Frontal cortex (tissue), 4 donors: ENCODE measurements around the gene BANK1. TPM values are rescaled to one million over a fixed set of nuclear protein-coding genes. Genes with fewer than 3 reads are reported as not detected.
A peak's percentile ranks its signal among the peaks of the same experiment; 100 is the strongest.

Experiments used
- DNase-seq, 2 donors: peaks; one replicate each; pipeline ENCODE4 v3.0.0; 2012; ENCODE audit warnings: low spot score in 2 of 2
- FAIRE-seq: peaks from 2 replicates; lab custom pipeline; 2012; peaks lifted over from hg19 to GRCh38; lab: Jason Lieb, UNC
- total RNA-seq: library from RNA; depleted of rRNA; stranded (reverse); fragments of >200 nt; gene quantifications from one replicate; pipeline ENCODE4 v1.2.3, GENCODE V29; 2014
- donor health status: control.
- donor health status: control.
- donor health status: control.

BANK1 gene
- total RNA-seq, 1 donor from 2014 or later: under 0.01 TPM

- DNase-seq (no peak), FAIRE-seq (no peak)
These were observed 16.4 kb downstream of the BANK1 start for GRCh38 chr4:101806914-101807313.

- FAIRE-seq (no peak), DNase-seq (no peak)
These were observed 16.8 kb downstream of the BANK1 start for GRCh38 chr4:101807351-101807750.

- DNase-seq: no peak
- no peak for FAIRE-seq
These were observed 23.1 kb downstream of the BANK1 start for GRCh38 chr4:101813604-101814003.

DNA sequence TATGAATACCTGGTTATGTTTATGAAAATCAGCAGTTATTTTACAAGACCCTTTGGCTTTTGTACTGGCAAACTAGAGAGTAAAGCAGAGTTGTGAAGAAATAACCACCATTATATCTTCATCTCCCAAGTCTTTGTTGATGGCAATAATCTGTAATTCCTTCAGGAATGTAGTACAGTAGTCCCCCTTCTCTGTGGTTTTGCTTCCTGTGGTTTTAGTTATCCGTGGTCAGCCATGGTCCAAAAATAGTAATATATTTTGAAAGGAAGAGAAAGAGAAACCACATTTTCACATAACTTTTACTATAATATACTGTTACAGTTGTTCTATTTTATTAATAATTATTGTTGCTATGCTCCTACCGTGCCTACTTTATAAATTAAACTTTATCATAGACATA is 27.8 kb downstream of the BANK1 start:
- DNase-seq (no peak), FAIRE-seq (no peak)

DNA sequence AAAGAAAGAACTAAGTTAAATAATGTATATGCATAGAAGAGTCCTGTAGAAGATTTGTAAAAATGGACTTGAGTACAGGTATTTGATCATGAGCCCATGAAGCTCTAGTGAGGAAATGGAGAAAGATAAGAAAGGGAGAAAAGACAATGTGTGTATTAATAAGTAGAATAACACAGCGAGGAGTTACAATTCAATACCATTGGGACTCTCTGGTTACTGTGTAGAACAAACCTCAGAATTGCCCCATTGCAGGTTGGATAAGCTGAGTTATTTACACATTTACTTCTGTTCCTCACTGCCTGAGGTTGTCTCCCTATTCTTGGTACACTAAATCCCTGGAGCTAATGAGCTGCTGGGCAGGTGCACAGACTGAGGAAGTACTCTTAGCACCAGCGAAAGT is 33.3 kb downstream of the BANK1 start:
- FAIRE-seq (no peak), DNase-seq (no peak)

GRCh38 chr4:101824500-101824899 is 34.0 kb downstream of the BANK1 start:
- DNase-seq (no peak), FAIRE-seq (no peak)

- DNase-seq (no peak), FAIRE-seq (no peak)
These were observed 35.4 kb downstream of the BANK1 start for GRCh38 chr4:101825953-101826352.

DNA sequence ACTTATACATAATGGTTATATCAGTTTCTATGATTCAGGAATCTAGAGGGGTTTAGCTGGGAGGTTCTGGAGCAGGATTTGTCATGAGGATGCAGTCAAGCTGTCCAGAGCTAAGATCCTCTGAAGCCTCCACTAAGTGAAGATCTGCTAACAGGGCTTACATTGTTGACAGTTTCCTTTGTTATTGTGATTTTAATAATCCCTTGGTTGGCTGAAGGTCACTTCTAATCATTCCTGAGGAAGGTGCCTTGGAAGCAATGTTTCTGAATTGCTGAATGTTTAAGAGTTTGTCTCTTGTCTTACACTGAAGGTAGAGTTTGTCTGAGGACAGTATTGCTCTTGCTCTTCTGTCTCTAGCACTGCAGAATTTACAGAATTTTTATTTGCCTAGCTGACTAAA is 41.3 kb downstream of the BANK1 start:
- FAIRE-seq: no peak
- DNase-seq: no peak

GRCh38 chr4:101833480-101833879 is 43.0 kb downstream of the BANK1 start:
- FAIRE-seq (no peak), DNase-seq (no peak)

DNA sequence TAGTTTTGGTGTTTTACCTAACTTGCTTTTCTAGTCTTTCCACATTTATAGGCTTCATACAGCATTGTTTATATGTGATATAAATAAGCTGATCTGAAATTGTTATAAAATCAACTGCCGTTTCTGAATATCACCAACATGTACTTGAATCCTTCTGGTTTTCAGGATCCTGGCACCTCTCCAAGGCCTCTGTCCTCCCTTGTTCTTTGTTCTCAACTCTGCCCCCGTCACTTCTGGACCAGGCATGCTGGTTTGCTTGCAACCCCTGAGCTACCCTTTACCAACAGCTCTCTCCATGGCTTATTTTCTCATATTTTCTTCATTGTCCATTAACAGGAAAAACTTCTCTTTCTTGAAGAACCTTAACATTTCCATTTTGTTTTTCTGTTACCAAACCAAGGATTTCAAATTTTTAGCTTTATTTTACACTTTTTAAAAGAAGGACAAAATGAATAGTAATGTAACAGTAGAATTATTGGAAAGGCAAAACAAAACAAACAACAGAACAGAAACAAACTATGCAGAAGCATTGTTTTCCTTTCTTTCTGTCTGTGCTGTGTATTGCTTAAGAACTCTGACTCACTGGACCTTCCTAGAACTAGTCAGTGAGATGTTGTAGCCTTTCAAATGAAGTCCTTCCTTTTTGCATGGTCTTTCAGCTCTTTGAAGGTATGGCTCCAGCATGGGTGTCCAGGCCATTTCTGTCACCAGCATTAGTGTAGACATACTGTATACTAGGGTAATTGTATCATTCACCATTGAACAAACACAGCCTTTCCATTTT is 44.8 kb downstream of the BANK1 start:
- FAIRE-seq: no peak
- peak in 1 of 2 donors; percentile 4 for DNase-seq

GRCh38 chr4:101843054-101843453 is 52.5 kb downstream of the BANK1 start:
- FAIRE-seq (no peak), DNase-seq (no peak)

GRCh38 chr4:101846550-101846949 is 56.0 kb downstream of the BANK1 start:
- FAIRE-seq: no peak

DNA sequence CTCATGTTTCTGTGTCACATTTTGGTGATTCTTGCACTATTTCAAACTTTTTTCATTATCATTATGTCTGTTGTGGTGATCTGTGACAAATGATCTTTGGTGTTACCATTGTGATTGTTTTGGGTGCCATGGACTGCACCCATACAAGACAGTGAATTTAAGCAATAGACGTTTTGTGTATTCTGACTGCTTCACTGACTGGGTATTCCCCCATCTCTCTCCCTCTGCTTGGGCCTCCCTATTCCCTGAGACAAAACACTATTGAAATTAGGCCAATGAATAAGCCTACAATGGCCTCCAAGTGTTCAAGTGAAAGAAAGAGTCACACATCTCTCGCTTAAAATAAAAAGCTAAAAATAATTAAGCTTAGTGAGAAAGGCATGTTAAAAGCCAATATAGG is 60.2 kb downstream of the BANK1 start:
- DNase-seq (no peak), FAIRE-seq (no peak)

More at GRCh38 chr4:101846550-101846949, 56.0 kb downstream of the BANK1 start:
- no peak for DNase-seq

DNA sequence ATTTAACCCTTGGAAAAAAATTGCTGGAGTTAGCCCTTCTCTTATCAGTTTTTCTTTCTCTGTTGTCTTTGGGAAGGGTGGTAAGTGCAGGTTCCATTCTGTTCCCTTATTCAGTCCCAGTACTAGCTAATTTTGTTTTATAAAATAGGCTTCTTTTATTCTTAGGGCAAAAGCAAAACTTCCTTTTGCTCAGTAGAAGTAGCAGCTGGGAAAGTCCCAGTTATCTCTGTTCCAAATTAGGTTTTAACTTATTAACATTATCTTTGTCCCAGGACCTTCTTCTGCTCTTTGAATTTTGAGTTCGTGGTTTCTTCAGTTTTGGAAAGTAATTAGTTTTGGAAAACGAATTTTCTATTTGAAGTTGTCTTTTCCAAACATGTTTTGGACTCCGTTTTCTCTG is 61.1 kb downstream of the BANK1 start:
- DNase-seq: no peak
- no peak for FAIRE-seq

- DNase-seq (no peak), FAIRE-seq (no peak)
These were observed 62.5 kb downstream of the BANK1 start for GRCh38 chr4:101853028-101853427.

- DNase-seq (no peak), FAIRE-seq (no peak)
These were observed 63.2 kb downstream of the BANK1 start for GRCh38 chr4:101853691-101854090.

DNA sequence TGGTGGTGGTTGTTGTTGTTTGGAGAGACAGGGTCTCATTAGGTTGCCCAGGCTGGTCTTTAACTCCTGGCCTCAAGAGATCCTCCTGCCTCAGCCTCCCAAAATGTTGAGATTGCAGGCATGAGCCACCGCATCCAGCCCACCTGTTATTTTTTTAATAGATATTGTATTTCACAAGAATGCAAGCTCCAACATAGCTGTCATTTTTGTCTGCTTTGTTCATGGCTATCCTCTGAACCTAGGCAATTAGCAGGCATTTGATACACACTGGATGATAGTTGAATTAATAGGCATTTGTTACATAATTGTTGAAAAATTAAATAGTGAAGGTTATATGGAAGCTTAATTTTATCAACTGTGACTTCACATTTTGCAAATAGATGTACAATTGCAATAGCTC is 64.7 kb downstream of the BANK1 start:
- no peak for FAIRE-seq
- no peak for DNase-seq

DNA sequence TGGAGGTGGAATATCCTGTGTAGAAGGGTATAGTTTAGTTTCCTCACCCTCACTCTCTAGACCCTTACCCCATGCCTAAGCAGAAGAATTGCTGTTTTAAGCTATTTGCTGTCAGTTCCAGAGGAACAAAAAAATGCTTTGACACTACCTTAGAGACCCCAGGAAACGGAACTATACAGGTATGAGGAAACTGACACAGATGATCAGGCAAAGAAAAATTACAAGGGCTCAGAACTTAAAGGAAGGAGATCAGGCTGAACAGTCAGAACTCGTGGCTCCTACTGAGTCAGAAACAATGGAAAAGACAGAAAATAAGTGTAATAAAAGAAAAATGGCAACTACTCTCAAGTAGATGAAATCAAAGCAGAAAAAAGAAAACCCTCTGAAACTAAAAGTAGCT is 65.6 kb downstream of the BANK1 start:
- DNase-seq (no peak), FAIRE-seq (no peak)

- DNase-seq (no peak), FAIRE-seq (no peak)
These were observed 66.6 kb downstream of the BANK1 start for GRCh38 chr4:101857176-101857575.

- DNase-seq (no peak), FAIRE-seq (no peak)
These were observed 68.1 kb downstream of the BANK1 start for GRCh38 chr4:101858641-101859040.

- FAIRE-seq: no peak
- DNase-seq: no peak
These were observed 72.1 kb downstream of the BANK1 start for GRCh38 chr4:101862595-101862994.

DNA sequence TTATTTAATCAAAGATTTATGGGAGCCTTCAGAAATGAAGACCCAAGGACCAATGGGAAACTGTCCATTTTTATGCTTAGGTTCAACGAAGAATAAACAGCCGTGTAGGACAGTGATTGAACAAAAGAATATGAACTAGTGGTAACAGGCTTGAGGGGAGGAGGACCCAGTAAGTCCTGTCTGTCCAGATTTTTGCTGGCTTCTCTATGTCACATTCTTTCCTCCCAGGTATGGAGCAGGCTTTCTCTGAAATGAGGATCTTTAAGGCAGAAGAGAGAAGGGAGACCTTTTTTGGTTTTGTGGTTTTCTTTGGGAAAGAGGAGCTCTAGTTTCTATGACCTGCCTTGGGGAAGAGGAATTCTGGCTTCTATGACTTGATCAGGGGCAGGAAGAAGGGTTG is 74.1 kb downstream of the BANK1 start:
- FAIRE-seq (no peak), DNase-seq (no peak)
